CMK (cell line): ENCODE results near the gene CNTN3.

ENCODE experiments used
- DNase-seq: peaks from one replicate; pipeline ENCODE4 v3.0.0-alpha.2; 2010; ENCODE audit warnings: low read depth

Gene CNTN3

GRCh38 chr3:74614107-74614967, at the start of gene CNTN3:
TSS of gene CNTN3 (minus strand) at chr3:74614659. CDS start at chr3:74521112, 93,547 bp downstream.
- DNase-seq, result no peak

DNA sequence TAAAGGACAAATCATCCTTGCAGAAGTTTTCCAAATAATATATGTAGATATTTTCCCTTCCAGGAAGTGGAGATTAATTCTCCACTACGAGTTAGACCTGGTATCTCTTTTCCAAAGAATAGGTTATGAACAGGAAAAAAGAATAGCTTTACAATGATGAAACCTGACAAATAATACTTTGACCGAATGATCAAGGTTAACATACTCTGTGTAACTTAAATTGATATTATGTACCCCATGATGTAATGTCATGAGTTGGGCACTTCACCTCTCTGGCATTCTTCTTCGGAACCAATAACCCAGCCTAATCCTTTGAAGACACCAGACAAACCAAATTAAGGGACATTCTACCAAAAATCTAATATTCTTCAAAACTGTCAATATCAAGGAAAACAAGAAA, 48.7 kb upstream of the CNTN3 start:
- no peak for DNase-seq

DNA sequence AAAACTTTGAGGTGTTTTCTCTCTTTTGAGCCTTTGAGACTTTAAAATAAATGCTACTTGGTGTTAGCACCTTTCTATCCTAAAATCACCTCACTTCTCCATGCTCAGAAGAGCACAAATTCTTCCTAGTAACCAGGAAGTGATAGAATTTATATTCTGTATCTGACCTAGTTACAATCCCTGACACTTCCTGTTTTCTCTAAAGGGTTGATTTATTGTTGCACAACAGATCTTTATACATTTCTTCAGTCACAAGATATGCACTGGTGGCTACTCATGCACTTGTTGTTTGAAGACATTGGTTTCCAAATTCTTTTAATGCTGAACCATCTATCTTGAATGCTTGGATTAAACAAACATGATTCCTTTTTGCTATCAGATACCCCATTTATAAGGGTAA, 47.2 kb upstream of the CNTN3 start:
- DNase-seq, result no peak

DNA sequence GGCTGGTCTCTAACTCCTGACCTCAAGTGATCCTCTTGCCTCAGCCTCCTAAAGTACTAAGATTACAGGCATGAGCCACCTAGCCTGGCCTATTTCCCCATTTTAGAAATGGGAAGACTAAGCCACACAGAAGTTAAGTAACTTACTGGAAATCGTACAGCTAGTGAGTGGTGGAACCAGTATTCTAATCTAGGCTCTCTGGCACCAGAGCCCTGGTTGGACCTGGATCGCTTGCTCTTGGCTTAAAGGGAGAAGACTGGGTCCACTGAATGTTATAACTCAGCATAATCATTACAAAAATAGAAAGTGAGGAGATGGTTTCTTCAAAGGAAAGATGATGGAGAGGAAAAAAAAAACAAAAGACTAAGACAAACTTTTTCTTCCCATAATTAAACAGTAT, 37.4 kb upstream of the CNTN3 start:
- DNase-seq, result no peak

GRCh38 chr3:74651292-74651691, 36.8 kb upstream of the CNTN3 start:
- no peak for DNase-seq

- no peak for DNase-seq
Measured at GRCh38 chr3:74648107-74648506, 33.6 kb upstream of the CNTN3 start.

- no peak for DNase-seq
Measured at GRCh38 chr3:74646094-74646493, 31.6 kb upstream of the CNTN3 start.

DNA sequence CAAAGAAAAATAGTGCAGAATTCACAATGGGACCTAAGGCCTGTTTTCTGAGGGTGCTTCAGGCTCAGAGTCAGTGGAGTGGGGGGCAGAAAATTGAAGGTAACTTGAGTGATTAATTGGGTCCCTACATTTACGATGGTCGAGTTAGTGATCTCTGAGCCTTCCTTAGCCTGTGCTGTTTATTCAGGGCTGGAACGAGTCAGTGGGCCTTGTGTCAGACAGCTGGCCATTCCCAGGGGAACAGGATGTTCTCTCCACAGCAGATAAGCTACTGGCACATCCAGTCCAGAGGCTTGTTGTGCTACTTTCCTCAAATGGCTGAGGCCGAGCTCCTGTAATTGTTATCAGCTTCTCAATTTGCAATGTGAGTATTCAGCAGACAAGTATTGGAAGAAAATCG, 29.2 kb upstream of the CNTN3 start:
- no peak for DNase-seq

DNA sequence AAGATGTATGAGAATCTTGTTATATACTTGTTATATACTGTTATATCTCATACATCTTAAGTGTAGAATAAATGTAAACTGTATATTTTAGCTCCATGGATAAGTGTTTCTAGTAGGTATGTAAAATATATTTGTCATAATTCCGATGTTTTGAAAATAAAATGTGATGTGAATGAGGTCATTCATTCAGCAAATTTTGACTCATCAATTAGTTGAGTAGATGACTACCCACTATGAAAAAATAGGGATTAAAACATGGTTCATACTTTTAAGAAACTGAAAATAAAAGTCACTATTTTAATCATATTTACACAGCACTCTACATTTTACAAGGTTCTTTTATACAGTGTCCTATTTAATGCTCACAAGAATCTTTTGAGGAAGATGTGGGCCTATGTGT, 28.4 kb upstream of the CNTN3 start:
- no peak for DNase-seq

GRCh38 chr3:74640211-74640610, 25.8 kb upstream of the CNTN3 start:
- no peak for DNase-seq

GRCh38 chr3:74639681-74640080, 25.2 kb upstream of the CNTN3 start:
- no peak for DNase-seq

DNA sequence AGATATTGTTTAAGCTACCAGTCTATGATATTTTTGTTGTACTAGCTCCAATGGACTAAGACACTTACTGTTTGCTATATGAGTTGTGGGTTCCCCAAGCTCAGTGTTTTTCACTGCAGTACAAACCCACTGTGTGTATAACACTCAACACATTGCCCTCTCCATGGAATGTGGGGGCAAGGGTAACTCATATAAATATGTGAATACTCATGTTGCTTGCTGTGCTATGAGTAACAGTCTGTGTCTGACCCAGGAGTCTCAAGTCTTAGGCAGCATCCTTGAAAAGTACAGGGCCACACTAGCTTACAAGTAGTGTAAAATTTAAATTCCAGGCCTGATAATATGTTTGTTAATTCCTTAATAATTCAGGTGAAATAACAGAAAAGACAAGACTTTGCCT, 22.5 kb upstream of the CNTN3 start:
- DNase-seq, result no peak

DNA sequence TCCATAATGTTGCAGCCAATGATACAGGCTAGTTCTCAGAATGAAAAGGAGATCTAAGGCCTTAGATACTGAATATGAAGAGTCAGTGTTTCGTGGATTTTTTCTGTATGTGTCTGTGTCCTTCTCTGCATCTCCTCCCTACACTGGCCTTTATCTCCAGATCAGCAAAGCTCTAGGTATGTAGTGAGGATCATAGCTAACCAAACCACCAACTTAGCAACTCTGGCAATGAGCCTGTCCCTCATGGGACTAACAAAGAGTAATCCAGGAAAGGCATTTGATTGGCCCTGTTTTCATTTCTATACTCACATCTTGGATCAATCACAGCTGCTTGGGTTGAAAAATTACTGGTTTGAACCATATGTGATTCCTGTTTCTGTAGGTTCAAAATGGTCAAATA, 18.6 kb upstream of the CNTN3 start:
- no peak for DNase-seq

DNA sequence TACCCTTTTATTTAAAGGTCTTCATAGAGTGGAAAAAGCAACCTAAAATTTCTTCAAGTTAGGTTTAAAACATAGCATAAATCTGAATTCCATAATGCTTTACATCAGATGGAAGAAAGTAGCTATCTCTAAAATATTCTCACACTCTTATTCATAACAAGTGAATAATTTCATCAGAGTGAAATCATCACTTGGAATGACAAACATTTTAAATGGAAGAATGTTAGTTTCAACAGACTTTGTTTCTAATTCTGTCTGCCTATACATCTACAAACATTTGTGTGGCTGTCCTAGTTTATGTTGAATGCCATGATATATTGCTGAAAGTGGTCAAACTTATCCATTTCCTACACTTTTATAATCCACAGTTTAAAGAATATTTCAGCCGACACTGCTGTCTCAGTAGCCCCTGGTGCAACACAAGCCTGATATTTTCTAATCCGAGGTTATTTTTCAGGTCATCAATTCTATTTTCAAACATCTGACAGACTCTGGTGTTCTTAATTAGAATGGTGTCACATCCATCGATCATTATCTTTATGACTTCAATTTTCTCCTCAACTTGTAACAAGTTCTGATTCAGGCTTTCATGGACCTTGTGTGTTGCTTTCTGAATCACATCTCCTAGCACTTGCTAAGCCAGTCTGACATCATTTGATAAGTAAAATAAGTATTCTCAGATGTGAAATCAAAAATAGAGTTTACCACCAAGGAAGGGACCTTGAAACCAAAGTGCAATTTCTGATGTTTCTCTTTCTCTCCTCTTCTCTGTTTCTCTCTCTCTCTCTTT, 17.1 kb upstream of the CNTN3 start:
- DNase-seq, result no peak

GRCh38 chr3:74630602-74631001, 16.1 kb upstream of the CNTN3 start:
- DNase-seq, result no peak

- DNase-seq, result no peak
Measured at GRCh38 chr3:74626011-74626410, 11.6 kb upstream of the CNTN3 start.

DNA sequence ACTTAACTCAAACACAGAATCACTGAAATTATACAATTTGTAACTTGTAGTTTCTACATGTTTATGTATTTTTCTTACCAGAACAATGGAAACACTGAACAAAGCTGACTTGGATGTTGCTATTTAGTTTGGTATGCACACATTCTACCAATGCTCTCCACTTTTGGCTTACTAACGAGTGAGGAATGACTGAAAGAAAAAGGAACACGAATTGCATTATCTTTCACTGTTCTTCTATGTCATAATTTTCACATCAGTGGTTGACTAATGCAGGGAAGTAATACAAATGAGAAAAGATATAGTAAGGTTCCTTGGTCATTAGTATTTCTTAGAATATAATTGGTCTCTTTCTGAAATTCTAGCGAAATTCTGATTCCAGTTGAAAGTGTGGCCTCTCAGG, 9.8 kb upstream of the CNTN3 start:
- DNase-seq, result no peak

DNA sequence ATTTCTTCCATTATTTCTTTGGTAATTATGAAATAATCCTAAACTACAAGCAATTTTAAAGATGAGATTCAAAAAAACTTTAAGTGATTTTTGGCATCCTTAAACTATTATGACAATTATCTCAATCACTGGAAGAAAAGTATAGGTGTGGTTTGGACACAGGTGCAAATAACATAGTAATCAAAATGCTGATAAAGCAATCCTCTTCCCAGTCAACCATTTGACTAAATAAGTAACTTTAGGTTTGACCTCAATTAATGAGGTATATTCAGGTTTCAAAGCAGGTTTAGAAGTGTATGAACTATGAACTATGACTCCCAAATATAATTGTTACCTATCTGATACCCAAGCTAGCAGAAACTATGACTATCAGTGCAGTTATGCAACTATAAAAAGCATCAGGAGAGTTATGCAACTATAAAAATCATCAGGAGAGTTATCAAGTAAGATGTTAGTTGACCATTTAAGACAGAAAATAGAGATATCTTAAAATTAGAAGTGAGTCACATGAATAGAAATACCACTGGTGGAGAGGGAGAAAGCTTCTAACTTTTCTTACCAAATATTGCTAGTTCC, 8.9 kb upstream of the CNTN3 start:
- no peak for DNase-seq

GRCh38 chr3:74621581-74621980, 7.1 kb upstream of the CNTN3 start:
- no peak for DNase-seq

GRCh38 chr3:74617776-74618175, 3.3 kb upstream of the CNTN3 start:
- no peak for DNase-seq

DNA sequence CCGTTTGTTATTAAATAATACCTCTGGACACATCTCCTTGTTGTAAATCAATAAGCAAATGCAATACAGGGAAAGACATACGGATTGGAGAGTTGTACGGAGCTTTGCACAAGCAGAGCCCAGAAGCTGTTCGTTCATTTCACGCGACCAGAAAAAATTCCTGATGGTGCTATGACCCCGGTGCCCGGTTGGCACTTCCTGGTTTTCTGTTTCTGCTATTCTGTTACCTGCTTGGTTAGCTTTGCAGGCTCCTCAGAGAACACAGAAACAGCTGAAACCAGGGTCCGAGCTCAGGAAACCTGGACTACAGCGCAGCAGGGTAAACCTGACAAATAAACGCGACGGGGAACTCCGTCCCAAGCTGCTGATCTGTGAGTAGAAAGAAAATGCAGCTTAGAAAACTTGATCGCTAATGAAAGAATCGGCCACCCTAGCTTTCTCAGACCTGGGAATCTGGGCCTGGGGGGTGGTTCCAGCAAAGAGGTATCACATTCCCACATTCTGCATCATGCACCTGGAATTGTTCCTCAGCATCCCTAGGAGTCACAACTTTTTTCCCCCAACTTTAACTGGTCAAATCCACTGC, 845 bp downstream of the CNTN3 start:
- no peak for DNase-seq

GRCh38 chr3:74613060-74613459, 1.4 kb downstream of the CNTN3 start:
- no peak for DNase-seq

DNA sequence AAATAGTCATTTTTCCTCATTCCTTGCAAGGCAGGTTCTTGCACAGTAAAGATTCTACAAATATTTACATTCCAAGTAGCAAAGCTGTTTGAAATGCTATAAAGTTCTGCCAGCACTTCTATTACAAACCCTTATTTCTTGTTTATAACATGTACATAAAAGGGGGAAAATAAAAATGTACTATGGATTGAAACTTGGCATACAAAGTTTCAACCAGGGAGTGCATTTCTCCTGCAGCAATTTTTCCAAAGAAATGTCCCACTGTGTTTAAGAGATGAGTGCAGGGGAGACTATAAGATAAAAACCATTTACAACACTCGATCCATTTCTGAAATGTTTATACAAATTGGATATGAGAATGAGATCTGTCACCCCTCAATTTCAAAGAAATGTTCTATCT, 3.3 kb downstream of the CNTN3 start:
- DNase-seq, result no peak
